ENCODE measurements around the gene WDR20.
"Not testable (repeated sequence)": the region's sequence is repeated elsewhere in the genome, so short reads cannot be mapped to it uniquely, and the experiment has no call there.

The WDR20 gene

GRCh38 chr14:102159841-102160240, 20.1 kb downstream of the WDR20 start:
- TF ChIP-seq, protein P1, sequence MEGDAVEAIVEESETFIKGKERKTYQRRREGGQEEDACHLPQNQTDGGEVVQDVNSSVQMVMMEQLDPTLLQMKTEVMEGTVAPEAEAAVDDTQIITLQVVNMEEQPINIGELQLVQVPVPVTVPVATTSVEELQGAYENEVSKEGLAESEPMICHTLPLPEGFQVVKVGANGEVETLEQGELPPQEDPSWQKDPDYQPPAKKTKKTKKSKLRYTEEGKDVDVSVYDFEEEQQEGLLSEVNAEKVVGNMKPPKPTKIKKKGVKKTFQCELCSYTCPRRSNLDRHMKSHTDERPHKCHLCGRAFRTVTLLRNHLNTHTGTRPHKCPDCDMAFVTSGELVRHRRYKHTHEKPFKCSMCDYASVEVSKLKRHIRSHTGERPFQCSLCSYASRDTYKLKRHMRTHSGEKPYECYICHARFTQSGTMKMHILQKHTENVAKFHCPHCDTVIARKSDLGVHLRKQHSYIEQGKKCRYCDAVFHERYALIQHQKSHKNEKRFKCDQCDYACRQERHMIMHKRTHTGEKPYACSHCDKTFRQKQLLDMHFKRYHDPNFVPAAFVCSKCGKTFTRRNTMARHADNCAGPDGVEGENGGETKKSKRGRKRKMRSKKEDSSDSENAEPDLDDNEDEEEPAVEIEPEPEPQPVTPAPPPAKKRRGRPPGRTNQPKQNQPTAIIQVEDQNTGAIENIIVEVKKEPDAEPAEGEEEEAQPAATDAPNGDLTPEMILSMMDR (IDR thresholded peaks at IDR 0.05; ENCODE audit: extremely low read depth, missing control alignments) = no peak
- no peak for DNase-seq (ENCODE audit: low spot score)

DNA sequence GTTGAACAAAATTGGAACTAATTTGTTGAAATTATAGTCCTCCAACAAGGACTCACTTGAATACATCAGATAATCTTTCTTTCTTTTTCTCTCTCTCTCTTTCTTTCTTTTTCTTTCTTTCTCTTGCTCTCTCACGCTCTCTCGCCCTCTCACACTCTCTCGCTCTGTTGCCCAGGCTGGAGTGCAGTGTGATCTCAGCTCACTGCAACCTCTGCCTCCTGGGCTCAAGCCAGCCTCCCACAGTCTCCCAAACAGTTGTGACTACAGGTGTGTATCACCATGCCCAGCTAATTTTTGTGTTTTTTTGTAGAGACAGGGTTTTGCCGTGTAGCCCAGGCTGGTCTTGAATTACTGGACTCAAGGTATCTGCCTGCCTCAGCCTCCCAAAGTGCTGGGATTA, 22.8 kb downstream of the WDR20 start:
- TF ChIP-seq, protein P1 (IDR thresholded peaks at IDR 0.05; ENCODE audit: extremely low read depth, missing control alignments) = no peak

GRCh38 chr14:102164241-102164641, 24.5 kb downstream of the WDR20 start:
- no peak for DNase-seq (ENCODE audit: low spot score)
- TF ChIP-seq, protein P1 (IDR thresholded peaks at IDR 0.05; ENCODE audit: extremely low read depth, missing control alignments) = no peak

More for the DNA sequence above, 22.8 kb downstream of the WDR20 start:
- no peak for DNase-seq (ENCODE audit: low spot score)

GRCh38 chr14:102164965-102165364, 25.3 kb downstream of the WDR20 start:
- TF ChIP-seq, protein P1 (IDR thresholded peaks at IDR 0.05; ENCODE audit: extremely low read depth, missing control alignments) = no peak

GRCh38 chr14:102170061-102170460, 30.4 kb downstream of the WDR20 start:
- TF ChIP-seq, protein P1 (IDR thresholded peaks at IDR 0.05; ENCODE audit: extremely low read depth, missing control alignments) = no peak
- no peak for DNase-seq (ENCODE audit: low spot score)

More at GRCh38 chr14:102164965-102165364, 25.3 kb downstream of the WDR20 start:
- no peak for DNase-seq (ENCODE audit: low spot score)

GRCh38 chr14:102171173-102172020, 31.7 kb downstream of the WDR20 start:
- TF ChIP-seq, protein P1 (IDR thresholded peaks at IDR 0.05; ENCODE audit: extremely low read depth, missing control alignments) = no peak
- no peak for DNase-seq (ENCODE audit: low spot score)

DNA sequence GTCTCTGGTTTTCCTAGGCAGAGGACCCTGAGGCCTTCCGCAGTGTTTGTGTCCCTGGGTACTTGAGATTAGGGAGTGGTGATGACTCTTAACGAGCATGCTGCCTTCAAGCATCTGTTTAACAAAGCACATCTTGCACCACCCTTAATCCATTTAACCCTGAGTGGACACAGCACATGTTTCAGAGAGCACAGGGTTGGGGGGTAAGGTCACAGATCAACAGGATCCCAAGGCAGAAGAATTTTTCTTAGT, 32.2 kb downstream of the WDR20 start:
- not testable (repeated sequence) for DNase-seq (ENCODE audit: low spot score)

GRCh38 chr14:102172721-102173120, 33.0 kb downstream of the WDR20 start:
- DNase-seq (ENCODE audit: low spot score) = not testable (repeated sequence)

All from GM20000 (cell line).